HepG2 (cell line): Measurements from ENCODE around the gene TMCO6. TPM values are rescaled to one million over a fixed set of nuclear protein-coding genes. Genes with fewer than 3 reads are reported as not detected.

Experiments used
- ATAC-seq: fragments of 200-7000 bp; cut with Tn5 transposase; 3 replicates; pipeline ENCODE4 v1.9.1; 2020; ENCODE audit warnings: mild to moderate bottlenecking, moderate library complexity
- BruUV-seq: library from RNA; stranded (reverse); fragments of 400-500 nt; replicated peaks from 2 replicates; lab custom pipeline; 2021; lab: Mats Ljungman, UMichigan
- CTCF ChIA-PET: fragments of 300-600 bp; formaldehyde crosslinking; extraction: SDS; loops from one replicate; lab custom pipeline; 2021; ENCODE audit warnings: low total read pairs, inconsistent platforms, low intra/inter-chr PET ratio; lab: Yijun Ruan, JAX
- POLR2A ChIA-PET: fragments of 350-600 bp; sonication (Branson Sonifier 250); formaldehyde crosslinking; loops from one replicate; lab custom pipeline; 2020; ENCODE audit warnings: antibody characterized with exemption, inconsistent platforms; lab: Yijun Ruan, JAX
- DNase-seq: peaks from one replicate; pipeline ENCODE4 v3.0.0-alpha.2; 2015; ENCODE audit warnings: low spot score
- FAIRE-seq: peaks from 3 replicates; lab custom pipeline; 2011; peaks lifted over from hg19 to GRCh38; lab: Jason Lieb, UNC
- H2AFZ ChIP-seq: one replicate; pipeline ENCODE4 v1.6.1; 2011; ENCODE audit warnings: low read length, inconsistent platforms
- H3K27ac ChIP-seq: fragments of 300-600 bp; 3 replicates; pipeline ENCODE4 v1.8.0; 2011; ENCODE audit warnings: mixed run types, mild to moderate bottlenecking, mixed read lengths, low read length, inconsistent platforms; ENCODE audit not compliant: insufficient read depth; ENCODE audit errors: extremely low read length
- H3K27me3 ChIP-seq, 2 experiments: fragments of 200-600 bp in 1 of 2; 2 replicates in 1 of 2; 3 replicates in 1 of 2; pipeline versions ENCODE4 v1.6.0 to v1.8.0; 2011; ENCODE audit warnings: low read length in 2 of 2, mild to moderate bottlenecking in 2 of 2, moderate library complexity in 2 of 2, inconsistent platforms in 1 of 2; ENCODE audit not compliant: insufficient read depth in 2 of 2, control insufficient read depth in 1 of 2
- H3K36me3 ChIP-seq, 2 experiments: fragments of 200-600 bp in 1 of 2; replicated peaks in 1 of 2; 2 replicates in 1 of 2; 3 replicates in 1 of 2; pipeline versions ENCODE4 v1.5.1 to v1.8.0; 2011; ENCODE audit warnings: low read length in 2 of 2, inconsistent platforms in 1 of 2; ENCODE audit not compliant: insufficient read depth in 2 of 2, control insufficient read depth in 1 of 2
- H3K4me1 ChIP-seq: 2 replicates; pipeline ENCODE4 v1.5.1; 2012; ENCODE audit warnings: low read length, inconsistent platforms; ENCODE audit not compliant: insufficient read depth
- H3K4me2 ChIP-seq: 2 replicates; pipeline ENCODE4 v1.6.0; 2011; ENCODE audit warnings: low read depth, low read length, inconsistent platforms
- H3K4me3 ChIP-seq, 3 experiments: fragments of 200-600 bp in 1 of 3; sonication (generic), shearing (Covaris generic) in 1 of 3; replicated peaks in 1 of 3; 2 replicates each; pipeline ENCODE4 v1.5.1; 2011 to 2016; ENCODE audit warnings: low read length in 3 of 3, inconsistent platforms in 2 of 3, low read depth in 2 of 3, mild to moderate bottlenecking in 2 of 3, control low read depth in 1 of 3, mixed read lengths in 1 of 3; ENCODE audit not compliant: insufficient read depth in 1 of 3
- H3K79me2 ChIP-seq: one replicate; pipeline ENCODE4 v1.6.1; 2011; ENCODE audit warnings: low read length, inconsistent platforms; ENCODE audit not compliant: insufficient read depth
- H3K9ac ChIP-seq: 2 replicates; pipeline ENCODE4 v1.6.0; 2011; ENCODE audit warnings: mild to moderate bottlenecking, low read depth, low read length, inconsistent platforms; ENCODE audit not compliant: insufficient read depth
- H3K9me3 ChIP-seq: 2 replicates; pipeline ENCODE4 v1.5.1; 2012; ENCODE audit warnings: mild to moderate bottlenecking, low read length
- H4K20me1 ChIP-seq: 2 replicates; pipeline ENCODE4 v1.6.0; 2011; ENCODE audit warnings: inconsistent platforms, mild to moderate bottlenecking, low read length, moderate library complexity; ENCODE audit not compliant: insufficient read depth
- FOXP1 ChIP-seq, 2 experiments: fragments of 450-650 bp in 1 of 2; IDR thresholded peaks; 2 replicates each; pipeline ENCODE4 v1.6.1; 2017 to 2018; ENCODE audit warnings: antibody characterized with exemption in 1 of 2
- FOXP4 ChIP-seq: sonication (generic); formaldehyde crosslinking; IDR thresholded peaks from 2 replicates; pipeline ENCODE4 v1.4.0; 2020; ENCODE audit warnings: missing genetic modification reagents
- GLI4 ChIP-seq: sonication (generic); formaldehyde crosslinking; IDR thresholded peaks from 2 replicates; pipeline ENCODE4 v1.5.1; 2020; ENCODE audit warnings: missing genetic modification reagents, mild to moderate bottlenecking, moderate library complexity, borderline replicate concordance
- KIAA2018 ChIP-seq: sonication (generic); formaldehyde crosslinking; IDR thresholded peaks from 2 replicates; pipeline ENCODE4 v1.5.0; 2020; ENCODE audit warnings: mild to moderate bottlenecking, missing genetic modification reagents, borderline replicate concordance
- KLF11 ChIP-seq: IDR thresholded peaks from 2 replicates; pipeline ENCODE4 v1.6.1; 2016; ENCODE audit warnings: missing compliant biosample characterization
- MIXL1 ChIP-seq: IDR thresholded peaks from 2 replicates; pipeline ENCODE4 v1.6.1; 2016
- NFYC ChIP-seq: IDR thresholded peaks from 2 replicates; pipeline ENCODE4 v1.6.1; 2016; ENCODE audit warnings: missing genetic modification reagents, missing compliant biosample characterization
- PHF21A ChIP-seq: sonication (generic); formaldehyde crosslinking; IDR thresholded peaks from 2 replicates; pipeline ENCODE4 v1.5.0; 2020; ENCODE audit warnings: mild to moderate bottlenecking, missing genetic modification reagents
- ZNF18 ChIP-seq: sonication (generic); formaldehyde crosslinking; IDR thresholded peaks from 2 replicates; pipeline ENCODE4 v1.8.0; 2022; ENCODE audit warnings: mild to moderate bottlenecking, missing genetic modification reagents; ENCODE audit not compliant: insufficient replicate concordance
- ZNF816 ChIP-seq: sonication (generic); formaldehyde crosslinking; IDR thresholded peaks from 2 replicates; pipeline ENCODE4 v1.8.0; 2022; ENCODE audit warnings: missing genetic modification reagents, mild to moderate bottlenecking, borderline replicate concordance
- ZSCAN12 ChIP-seq: sonication (generic); formaldehyde crosslinking; IDR thresholded peaks from 2 replicates; pipeline ENCODE4 v1.9.0; 2021; ENCODE audit warnings: mild to moderate bottlenecking, missing genetic modification reagents
- WGBS: methylation state at CpG from one replicate; pipeline ENCODE4 v1.1.6; 2017; ENCODE audit warnings: low lambda C conversion rate; 5-methylcytosine and 5-hydroxymethylcytosine counted together
- in situ Hi-C: cut with HindIII; loops from 2 replicates; pipeline ENCODE4 v1.10.0; 2017; ENCODE audit warnings: low pct_unique_long_range_greater_than_20kb; ENCODE audit not compliant: extremely low pct_ligation_motif_present
- intact Hi-C: fragments of 100-400 bp; cut with micrococcal nuclease; formaldehyde crosslinking; loops from one replicate; pipeline ENCODE4 v1.10.0; 2022; ENCODE audit not compliant: unreplicated experiment
- polyA plus RNA-seq, 8 experiments: library from polyadenylated mRNA; depleted of rRNA in 3 of 8; stranded (reverse) in 7 of 8; unstranded in 1 of 8; fragments of >200 nt; fragmentation: Illumina TruSeq in 4 of 8; extraction: Trizol in 4 of 8; gene quantifications; 2 replicates each; pipeline versions ENCODE4 v1.2.1 to v1.2.3, GENCODE V29; 2011 to 2016; ENCODE audit warnings: low read depth in 4 of 8, missing spikeins in 1 of 8, mixed read lengths in 1 of 8; ENCODE audit not compliant: insufficient read depth in 1 of 8
- total RNA-seq, 5 experiments: library from RNA; depleted of rRNA; stranded (reverse); fragments of >200 nt; fragmentation: Illumina TruSeq; extraction: Trizol; gene quantifications; 2 replicates each; pipeline ENCODE4 v1.2.3, GENCODE V29; 2016; ENCODE audit warnings: low read depth in 1 of 5

The TMCO6 gene
- total and polyA plus RNA-seq, 2 of the 13 experiments (the other 11 are each of a cell fraction or from before 2014, with no cell fraction given), result 16.6 to 28.2 TPM

- Histone ChIP-seq H3K4me2 (peak overlapping the region; percentile 12; the same call in 1 of the 2 replicates), H2AFZ (no peak overlapping the region), H3K9me3 (no peaks in the 10 kb centered on the region), H4K20me1 (no peaks in the 10 kb centered on the region), H3K4me3 (no peak overlapping the region), H3K27ac (peak overlapping the region; percentile 17), H3K4me1 (peaks cover 57% of the 10 kb centered on the region), H3K36me3 (no peaks in the 10 kb centered on the region), H3K9ac (no peak overlapping the region), H3K79me2 (no peaks in the 10 kb centered on the region), H3K27me3 (no peaks in the 10 kb centered on the region)
- FAIRE-seq (peak; percentile 62), ATAC-seq (no peak), DNase-seq (no peak)
- no TSS peak for BruUV-seq
- intact Hi-C loops, result no loop called here
- in situ Hi-C loops, result loop anchor here (5.0 kb wide), 1 partner anchor 72 kb away; the partner anchor contains the start of genes APBB3 and SLC35A4
- ChIA-PET POLR2A (interaction anchor here (2.1 to 6.5 kb wide), 2 partner anchors 13 to 87 kb away, joined by 11 to 84 read pairs; partner anchors contain the start of genes EIF4EBP3, IK and NDUFA2), CTCF (interaction anchor here (2.1 kb wide), 1 partner anchor 59 kb away, joined by 11 read pairs; no protein-coding TSS in a partner anchor)
- WGBS, result 32% methylated on average over 3 of the region's 3 CpGs
- TF ChIP-seq ZNF18 (peak; percentile 7), GLI4 (no peak), MIXL1 (peak; percentile 75; the same call in 1 of the 2 replicates), KIAA2018 (CRISPR knock-in tag) (no peak), FOXP4 (CRISPR knock-in tag) (peak; percentile 58), FOXP1 (IDR thresholded peaks at IDR 0.05) (no peak), FOXP1 (CRISPR knock-in tag; IDR thresholded peaks at IDR 0.05) (peak; percentile 44), PHF21A (CRISPR knock-in tag) (no peak), NFYC (CRISPR knock-in tag) (no peak), ZNF816 (no peak), KLF11 (no peak), ZSCAN12 (CRISPR knock-in tag) (no peak)
These were observed 5.1 kb upstream of the TMCO6 start for GRCh38 chr5:140634103-140634502.
